Measurements from ENCODE around the gene SRXN1.
A peak's percentile ranks its signal among the peaks of the same experiment; 100 is the strongest.
"Not testable (repeated sequence)": the region's sequence is repeated elsewhere in the genome, so short reads cannot be mapped to it uniquely, and the experiment has no call there.

Gene SRXN1

GRCh38 chr20:695165-695866 is 42.3 kb upstream of the SRXN1 start:
- DNase-seq (ENCODE audit: low read depth), result no peak
- TF ChIP-seq, protein P1, sequence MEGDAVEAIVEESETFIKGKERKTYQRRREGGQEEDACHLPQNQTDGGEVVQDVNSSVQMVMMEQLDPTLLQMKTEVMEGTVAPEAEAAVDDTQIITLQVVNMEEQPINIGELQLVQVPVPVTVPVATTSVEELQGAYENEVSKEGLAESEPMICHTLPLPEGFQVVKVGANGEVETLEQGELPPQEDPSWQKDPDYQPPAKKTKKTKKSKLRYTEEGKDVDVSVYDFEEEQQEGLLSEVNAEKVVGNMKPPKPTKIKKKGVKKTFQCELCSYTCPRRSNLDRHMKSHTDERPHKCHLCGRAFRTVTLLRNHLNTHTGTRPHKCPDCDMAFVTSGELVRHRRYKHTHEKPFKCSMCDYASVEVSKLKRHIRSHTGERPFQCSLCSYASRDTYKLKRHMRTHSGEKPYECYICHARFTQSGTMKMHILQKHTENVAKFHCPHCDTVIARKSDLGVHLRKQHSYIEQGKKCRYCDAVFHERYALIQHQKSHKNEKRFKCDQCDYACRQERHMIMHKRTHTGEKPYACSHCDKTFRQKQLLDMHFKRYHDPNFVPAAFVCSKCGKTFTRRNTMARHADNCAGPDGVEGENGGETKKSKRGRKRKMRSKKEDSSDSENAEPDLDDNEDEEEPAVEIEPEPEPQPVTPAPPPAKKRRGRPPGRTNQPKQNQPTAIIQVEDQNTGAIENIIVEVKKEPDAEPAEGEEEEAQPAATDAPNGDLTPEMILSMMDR (conservative IDR thresholded peaks at IDR 0.05; ENCODE audit: control insufficient read depth, insufficient read depth, low read depth, low read length), result no peak
- no peak overlapping the region for H3K4me3 ChIP-seq (ENCODE audit: control insufficient read depth, low read depth, low read length)

- TF ChIP-seq, protein P1 (conservative IDR thresholded peaks at IDR 0.05; ENCODE audit: control insufficient read depth, insufficient read depth, low read depth, low read length), result no peak
- H3K4me3 ChIP-seq (ENCODE audit: control insufficient read depth, low read depth, low read length), result no peak overlapping the region
- DNase-seq (ENCODE audit: low read depth), result no peak
These were observed 41.5 kb upstream of the SRXN1 start for GRCh38 chr20:694496-694895.

GRCh38 chr20:693786-694185 is 40.8 kb upstream of the SRXN1 start:
- H3K4me3 ChIP-seq (ENCODE audit: control insufficient read depth, low read depth, low read length); DNase-seq (ENCODE audit: low read depth): not testable (repeated sequence)

GRCh38 chr20:692044-692443 is 39.0 kb upstream of the SRXN1 start:
- TF ChIP-seq, protein P1 (conservative IDR thresholded peaks at IDR 0.05; ENCODE audit: control insufficient read depth, insufficient read depth, low read depth, low read length), result no peak
- DNase-seq (ENCODE audit: low read depth), result no peak
- no peak overlapping the region for H3K4me3 ChIP-seq (ENCODE audit: control insufficient read depth, low read depth, low read length)

DNA sequence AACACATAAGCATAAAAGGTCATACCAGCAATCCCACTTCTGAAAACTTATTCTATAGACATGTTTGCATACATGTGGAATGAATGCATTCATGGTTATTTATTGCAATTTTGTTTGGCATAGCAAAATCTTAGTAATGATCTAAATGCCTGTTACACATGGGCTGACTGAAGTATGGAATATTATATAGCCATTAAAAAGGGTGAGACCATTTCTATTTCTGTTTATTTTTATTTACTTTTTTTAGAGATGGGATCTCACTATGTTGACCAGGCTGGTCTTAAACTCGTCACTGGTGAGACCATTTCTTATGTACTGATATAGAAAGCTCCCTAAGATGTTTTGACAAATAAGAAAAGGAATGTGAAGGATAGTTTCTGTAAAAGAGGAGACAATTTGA is 36.9 kb upstream of the SRXN1 start:
- DNase-seq (ENCODE audit: low read depth), result no peak
- no peak overlapping the region for H3K4me3 ChIP-seq (ENCODE audit: control insufficient read depth, low read depth, low read length)
- TF ChIP-seq, protein P1 (conservative IDR thresholded peaks at IDR 0.05; ENCODE audit: control insufficient read depth, insufficient read depth, low read depth, low read length), result no peak

DNA sequence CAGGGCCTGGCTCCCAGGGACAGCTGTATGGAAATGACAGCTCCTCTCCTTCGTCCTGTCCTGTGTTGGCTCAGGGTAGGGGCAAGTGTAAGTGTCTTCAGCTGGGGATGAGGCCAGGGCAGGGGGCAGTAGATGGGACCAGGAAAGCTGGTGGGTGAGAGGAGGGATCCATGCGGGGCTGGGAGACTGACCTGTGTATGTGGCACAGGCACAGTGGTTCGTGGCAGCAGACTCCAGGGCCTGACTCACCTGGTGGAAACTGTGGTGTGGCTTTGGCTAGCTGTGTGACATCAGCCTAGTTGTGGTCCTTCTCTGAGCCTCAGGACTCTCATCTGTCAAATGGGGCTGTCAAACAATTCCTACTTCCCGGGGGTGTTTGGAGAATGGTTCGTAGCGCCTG is 36.3 kb upstream of the SRXN1 start:
- no peak for DNase-seq (ENCODE audit: low read depth)
- no peak overlapping the region for H3K4me3 ChIP-seq (ENCODE audit: control insufficient read depth, low read depth, low read length)
- TF ChIP-seq, protein P1 (conservative IDR thresholded peaks at IDR 0.05; ENCODE audit: control insufficient read depth, insufficient read depth, low read depth, low read length), result no peak

GRCh38 chr20:688809-689212 is 35.8 kb upstream of the SRXN1 start:
- H3K4me3 ChIP-seq (ENCODE audit: control insufficient read depth, low read depth, low read length), result no peak overlapping the region
- DNase-seq (ENCODE audit: low read depth), result peak; percentile 15
- TF ChIP-seq, protein P1 (conservative IDR thresholded peaks at IDR 0.05; ENCODE audit: control insufficient read depth, insufficient read depth, low read depth, low read length), result no peak

All from fibroblast of mammary gland (primary cell).